ENCODE measurements around the gene SYNGAP1.
"Not testable (repeated sequence)": the region's sequence is repeated elsewhere in the genome, so short reads cannot be mapped to it uniquely, and the experiment has no call there.

SYNGAP1 gene

DNA sequence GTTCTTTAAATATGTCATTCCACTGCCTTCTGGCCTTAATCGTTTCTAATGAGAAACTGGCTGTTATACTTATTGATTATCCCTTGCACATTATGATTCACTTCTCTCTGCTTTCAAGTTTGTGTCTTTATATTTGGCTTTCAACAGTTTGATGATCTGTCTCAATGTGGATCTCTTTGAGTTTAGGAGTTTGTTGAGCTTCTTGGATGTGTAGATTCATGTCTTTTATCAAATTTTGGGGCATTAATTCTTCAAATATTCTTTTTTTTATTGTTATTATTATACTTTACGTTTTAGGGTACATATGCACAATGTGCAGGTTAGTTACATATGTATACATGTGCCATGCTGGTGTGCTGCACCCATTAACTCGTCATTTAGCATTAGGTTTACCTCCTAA, 63.8 kb downstream of the SYNGAP1 start:
- ChIA-PET POLR2A (no interaction called here), CTCF (no interaction called here)
- no peak for DNase-seq (ENCODE audit: extremely low spot score)
- TF ChIP-seq, protein P1, sequence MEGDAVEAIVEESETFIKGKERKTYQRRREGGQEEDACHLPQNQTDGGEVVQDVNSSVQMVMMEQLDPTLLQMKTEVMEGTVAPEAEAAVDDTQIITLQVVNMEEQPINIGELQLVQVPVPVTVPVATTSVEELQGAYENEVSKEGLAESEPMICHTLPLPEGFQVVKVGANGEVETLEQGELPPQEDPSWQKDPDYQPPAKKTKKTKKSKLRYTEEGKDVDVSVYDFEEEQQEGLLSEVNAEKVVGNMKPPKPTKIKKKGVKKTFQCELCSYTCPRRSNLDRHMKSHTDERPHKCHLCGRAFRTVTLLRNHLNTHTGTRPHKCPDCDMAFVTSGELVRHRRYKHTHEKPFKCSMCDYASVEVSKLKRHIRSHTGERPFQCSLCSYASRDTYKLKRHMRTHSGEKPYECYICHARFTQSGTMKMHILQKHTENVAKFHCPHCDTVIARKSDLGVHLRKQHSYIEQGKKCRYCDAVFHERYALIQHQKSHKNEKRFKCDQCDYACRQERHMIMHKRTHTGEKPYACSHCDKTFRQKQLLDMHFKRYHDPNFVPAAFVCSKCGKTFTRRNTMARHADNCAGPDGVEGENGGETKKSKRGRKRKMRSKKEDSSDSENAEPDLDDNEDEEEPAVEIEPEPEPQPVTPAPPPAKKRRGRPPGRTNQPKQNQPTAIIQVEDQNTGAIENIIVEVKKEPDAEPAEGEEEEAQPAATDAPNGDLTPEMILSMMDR (IDR thresholded peaks at IDR 0.05; ENCODE audit: control extremely low read depth, extremely low read depth, low read depth, missing control alignments): no peak

DNA sequence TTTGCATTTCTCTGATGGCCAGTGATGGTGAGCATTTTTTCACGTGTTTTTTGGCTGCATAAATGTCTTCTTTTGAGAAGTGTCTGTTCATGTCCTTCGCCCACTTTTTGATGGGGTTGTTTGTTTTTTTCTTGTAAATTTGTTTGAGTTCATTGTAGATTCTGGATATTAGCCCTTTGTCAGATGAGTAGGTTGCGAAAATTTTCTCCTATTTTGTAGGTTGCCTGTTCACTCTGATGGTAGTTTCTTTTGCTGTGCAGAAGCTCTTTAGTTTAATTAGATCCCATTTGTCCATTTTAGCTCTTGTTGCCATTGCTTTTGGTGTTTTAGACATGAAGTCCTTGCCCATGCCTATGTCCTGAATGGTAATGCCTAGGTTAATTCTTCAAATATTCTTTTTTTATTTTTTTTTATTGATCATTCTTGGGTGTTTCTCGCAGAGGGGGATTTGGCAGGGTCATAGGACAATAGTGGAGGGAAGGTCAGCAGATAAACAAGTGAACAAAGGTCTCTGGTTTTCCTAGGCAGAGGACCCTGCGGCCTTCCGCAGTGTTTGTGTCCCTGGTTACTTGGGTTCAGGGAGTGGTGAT, 64.9 kb downstream of the SYNGAP1 start:
- POLR2A ChIA-PET; DNase-seq (ENCODE audit: extremely low spot score); CTCF ChIA-PET: not testable (repeated sequence)

DNA sequence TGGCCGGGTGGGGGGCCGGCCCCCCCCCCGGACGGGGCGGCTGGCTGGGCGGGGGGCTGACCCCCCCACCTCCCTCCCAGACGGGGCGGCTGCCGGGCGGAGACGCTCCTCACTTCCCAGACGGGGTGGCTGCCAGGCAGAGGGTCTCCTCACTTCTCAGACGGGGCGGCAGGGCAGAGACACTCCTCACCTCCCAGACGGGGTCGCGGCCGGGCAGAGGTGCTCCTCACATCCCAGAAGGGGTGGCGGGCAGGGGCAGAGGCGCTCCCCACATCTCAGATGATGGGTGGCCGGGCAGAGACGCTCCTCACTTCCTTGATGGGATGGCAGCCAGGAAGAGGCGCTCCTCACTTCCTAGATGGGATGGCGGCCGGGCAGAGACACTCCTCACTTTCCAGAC, 65.8 kb downstream of the SYNGAP1 start:
- CTCF ChIA-PET; DNase-seq (ENCODE audit: extremely low spot score); POLR2A ChIA-PET: not testable (repeated sequence)

DNA sequence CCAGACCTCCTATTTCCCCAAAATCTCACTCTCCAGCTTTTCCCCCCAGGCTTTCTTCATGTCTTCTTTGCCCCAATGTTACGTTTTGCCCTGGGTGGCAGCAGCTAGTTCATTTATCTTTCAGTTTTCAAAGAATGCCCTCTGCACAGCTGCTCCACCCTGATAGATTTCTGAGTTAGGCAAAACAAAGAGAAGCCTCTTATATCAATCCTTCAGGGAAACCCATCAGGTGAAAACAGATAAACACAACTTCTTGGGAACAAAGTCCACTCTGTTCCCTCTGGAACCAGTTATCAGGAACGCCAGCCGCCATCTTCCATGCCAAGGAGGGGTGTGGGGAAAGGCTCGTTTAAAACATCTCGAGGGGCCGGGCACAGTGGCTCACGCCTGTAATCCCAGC, 68.5 kb downstream of the SYNGAP1 start:
- DNase-seq (ENCODE audit: extremely low spot score): no peak
- ChIA-PET POLR2A (no interaction called here), CTCF (no interaction called here)
- TF ChIP-seq, protein P1 (IDR thresholded peaks at IDR 0.05; ENCODE audit: control extremely low read depth, extremely low read depth, low read depth, missing control alignments): no peak

DNA sequence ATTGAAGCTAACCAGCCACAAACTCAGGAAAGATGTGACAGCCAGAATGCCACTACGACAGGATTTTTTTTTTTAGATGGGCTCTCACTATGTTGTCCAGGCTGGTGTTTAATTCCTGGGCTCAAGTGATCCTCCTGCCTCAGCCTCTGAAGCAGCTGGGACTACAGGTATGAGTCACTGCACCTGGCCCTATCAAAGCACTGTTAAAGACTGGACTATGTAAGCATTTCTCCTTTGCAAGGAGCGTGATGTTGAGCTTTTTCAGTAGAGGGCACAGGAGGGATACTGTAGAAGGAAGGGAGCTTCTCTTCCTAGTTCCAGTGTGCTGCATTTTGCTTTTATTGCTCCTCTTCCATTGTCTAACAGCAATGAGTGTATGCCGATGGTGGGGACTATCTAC, 70.3 kb downstream of the SYNGAP1 start:
- ChIA-PET POLR2A (interaction anchor here (0.8 kb wide), 1 partner anchor 81 kb away, joined by 3 read pairs; no protein-coding TSS in a partner anchor), CTCF (interaction anchor here (0.7 to 0.9 kb wide), 2 partner anchors 21 to 62 kb away, joined by 3 read pairs; no protein-coding TSS in a partner anchor)
- TF ChIP-seq, protein P1 (IDR thresholded peaks at IDR 0.05; ENCODE audit: control extremely low read depth, extremely low read depth, low read depth, missing control alignments): no peak
- DNase-seq (ENCODE audit: extremely low spot score): no peak

DNA sequence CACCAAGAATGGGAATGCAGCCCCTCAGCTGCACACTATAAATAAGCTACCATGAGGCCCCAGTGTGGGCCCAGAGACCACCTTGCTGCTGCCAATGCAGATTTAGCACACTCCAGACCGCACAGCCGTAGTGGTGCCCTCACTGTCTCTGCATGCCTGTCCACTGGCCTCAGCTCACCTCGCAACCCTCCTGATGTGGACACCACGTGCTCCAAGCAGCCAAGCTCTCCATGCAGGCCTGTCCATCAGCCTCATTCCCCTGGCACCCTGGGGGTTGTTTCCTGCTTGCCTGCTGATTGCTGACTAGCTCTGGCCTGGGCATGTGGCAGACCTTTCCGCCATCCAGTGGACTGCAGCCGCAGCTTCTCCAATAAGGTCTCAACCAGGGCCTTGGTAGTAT, 70.8 kb downstream of the SYNGAP1 start:
- no peak for DNase-seq (ENCODE audit: extremely low spot score)
- ChIA-PET CTCF (interaction anchor here (0.7 to 1.3 kb wide), 3 partner anchors 21 to 62 kb away, joined by 3 read pairs; no protein-coding TSS in a partner anchor), POLR2A (no interaction called here)
- TF ChIP-seq, protein P1 (IDR thresholded peaks at IDR 0.05; ENCODE audit: control extremely low read depth, extremely low read depth, low read depth, missing control alignments): no peak

DNA sequence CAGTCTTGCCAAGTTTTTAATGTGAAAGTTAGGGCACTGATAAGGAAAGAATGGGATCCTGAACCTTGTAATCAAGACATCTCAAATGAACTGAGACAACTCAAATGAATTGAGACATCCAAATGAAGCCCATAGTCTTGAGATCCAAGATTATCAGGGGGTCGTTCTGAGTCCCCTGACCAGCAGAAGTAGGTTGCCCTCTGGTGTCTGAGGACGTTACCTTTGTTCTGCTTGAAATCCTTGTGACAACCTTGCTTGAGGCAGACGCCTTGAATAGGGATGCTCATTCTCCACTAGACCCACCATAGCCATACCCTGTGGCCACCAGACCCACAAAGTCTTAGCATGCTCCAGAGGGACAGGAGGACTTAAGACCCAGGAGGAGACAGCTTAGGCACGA, 72.2 kb downstream of the SYNGAP1 start:
- ChIA-PET POLR2A (no interaction called here), CTCF (interaction anchor here (0.8 to 1.3 kb wide), 3 partner anchors 11 to 55 kb away, joined by 3 read pairs; no protein-coding TSS in a partner anchor)
- DNase-seq (ENCODE audit: extremely low spot score): no peak
- TF ChIP-seq, protein P1 (IDR thresholded peaks at IDR 0.05; ENCODE audit: control extremely low read depth, extremely low read depth, low read depth, missing control alignments): no peak

DNA sequence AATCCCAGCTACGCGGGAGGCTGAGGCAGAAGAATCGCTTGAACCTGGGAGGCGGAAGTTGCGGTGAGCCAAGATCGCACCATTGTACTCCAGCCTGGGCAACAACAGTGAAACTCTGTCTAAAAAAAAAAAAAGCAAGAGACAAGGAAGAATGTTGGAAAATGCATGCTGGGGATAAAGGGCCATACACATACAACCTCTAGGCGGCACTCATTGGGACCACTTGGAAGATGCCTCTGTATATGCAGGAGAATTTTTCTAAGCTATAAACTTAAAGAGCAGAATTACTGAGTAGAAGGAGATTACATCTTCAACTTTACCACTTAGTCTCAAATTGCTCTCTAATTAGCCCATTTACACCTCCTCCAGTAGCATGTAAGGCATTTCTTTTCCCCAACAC, 77.3 kb downstream of the SYNGAP1 start:
- CTCF ChIA-PET: no interaction called here
- TF ChIP-seq, protein P1 (IDR thresholded peaks at IDR 0.05; ENCODE audit: control extremely low read depth, extremely low read depth, low read depth, missing control alignments): no peak

More for the DNA sequence above, 77.3 kb downstream of the SYNGAP1 start:
- DNase-seq (ENCODE audit: extremely low spot score): no peak
- POLR2A ChIA-PET: no interaction called here

Data from GM10248 (cell line).